ENCODE data around the gene C2.
A peak's percentile ranks its signal among the peaks of the same experiment; 100 is the strongest.
"Not testable (repeated sequence)": the region's sequence is repeated elsewhere in the genome, so short reads cannot be mapped to it uniquely, and the experiment has no call there.

The C2 gene

DNA sequence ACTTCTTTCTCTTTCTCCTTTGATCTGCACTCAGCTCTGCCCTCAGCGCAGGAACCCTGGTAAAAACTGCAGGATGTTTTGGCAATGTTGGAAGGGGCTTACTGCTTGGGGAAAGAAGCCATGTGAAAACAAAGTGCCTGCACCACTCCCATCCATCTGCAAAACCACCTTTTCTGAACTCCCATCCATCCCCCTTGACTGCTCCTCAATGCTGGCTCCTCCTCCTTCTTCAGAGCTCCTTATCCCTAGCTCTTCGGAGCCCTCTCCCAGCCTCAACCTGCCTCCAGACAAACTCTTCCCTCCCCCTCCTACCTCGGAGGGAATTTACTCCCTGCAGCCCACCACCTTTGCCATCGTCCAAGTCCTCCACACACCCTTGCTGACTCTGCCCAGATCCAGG lies 21.4 kb upstream of the C2 start:
- H3K9me3 Mint-ChIP-seq = no peaks in the 10 kb centered on the region
- peaks cover 15% of the 10 kb centered on the region for H3K4me1 Mint-ChIP-seq
- H3K36me3 Mint-ChIP-seq (ENCODE audit: low read depth) = no peaks in the 10 kb centered on the region
- TF ChIP-seq, protein P1, sequence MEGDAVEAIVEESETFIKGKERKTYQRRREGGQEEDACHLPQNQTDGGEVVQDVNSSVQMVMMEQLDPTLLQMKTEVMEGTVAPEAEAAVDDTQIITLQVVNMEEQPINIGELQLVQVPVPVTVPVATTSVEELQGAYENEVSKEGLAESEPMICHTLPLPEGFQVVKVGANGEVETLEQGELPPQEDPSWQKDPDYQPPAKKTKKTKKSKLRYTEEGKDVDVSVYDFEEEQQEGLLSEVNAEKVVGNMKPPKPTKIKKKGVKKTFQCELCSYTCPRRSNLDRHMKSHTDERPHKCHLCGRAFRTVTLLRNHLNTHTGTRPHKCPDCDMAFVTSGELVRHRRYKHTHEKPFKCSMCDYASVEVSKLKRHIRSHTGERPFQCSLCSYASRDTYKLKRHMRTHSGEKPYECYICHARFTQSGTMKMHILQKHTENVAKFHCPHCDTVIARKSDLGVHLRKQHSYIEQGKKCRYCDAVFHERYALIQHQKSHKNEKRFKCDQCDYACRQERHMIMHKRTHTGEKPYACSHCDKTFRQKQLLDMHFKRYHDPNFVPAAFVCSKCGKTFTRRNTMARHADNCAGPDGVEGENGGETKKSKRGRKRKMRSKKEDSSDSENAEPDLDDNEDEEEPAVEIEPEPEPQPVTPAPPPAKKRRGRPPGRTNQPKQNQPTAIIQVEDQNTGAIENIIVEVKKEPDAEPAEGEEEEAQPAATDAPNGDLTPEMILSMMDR (IDR thresholded peaks at IDR 0.05; ENCODE audit: unreplicated experiment in 3 of 3) = no peak
- peak overlapping the region; percentile 29 to 47 (median 34) for H3K27ac Mint-ChIP-seq
- H3K4me3 Mint-ChIP-seq = peak overlapping the region; percentile 0 to 42 (median 20)
- H3K27me3 Mint-ChIP-seq (ENCODE audit: low read depth) = no peaks in the 10 kb centered on the region

- H3K4me1 Mint-ChIP-seq = peaks cover 15% of the 10 kb centered on the region
- peak overlapping the region in 1 of 3 experiments; percentile 34 for H3K27ac Mint-ChIP-seq
- peak overlapping the region in 2 of 3 experiments; percentile 0 to 42 for H3K4me3 Mint-ChIP-seq
- not testable (repeated sequence) for H3K27me3 Mint-ChIP-seq (ENCODE audit: low read depth); H3K9me3 Mint-ChIP-seq; H3K36me3 Mint-ChIP-seq (ENCODE audit: low read depth)
Observed at GRCh38 chr6:31906727-31907126, 20.8 kb upstream of the C2 start.

DNA sequence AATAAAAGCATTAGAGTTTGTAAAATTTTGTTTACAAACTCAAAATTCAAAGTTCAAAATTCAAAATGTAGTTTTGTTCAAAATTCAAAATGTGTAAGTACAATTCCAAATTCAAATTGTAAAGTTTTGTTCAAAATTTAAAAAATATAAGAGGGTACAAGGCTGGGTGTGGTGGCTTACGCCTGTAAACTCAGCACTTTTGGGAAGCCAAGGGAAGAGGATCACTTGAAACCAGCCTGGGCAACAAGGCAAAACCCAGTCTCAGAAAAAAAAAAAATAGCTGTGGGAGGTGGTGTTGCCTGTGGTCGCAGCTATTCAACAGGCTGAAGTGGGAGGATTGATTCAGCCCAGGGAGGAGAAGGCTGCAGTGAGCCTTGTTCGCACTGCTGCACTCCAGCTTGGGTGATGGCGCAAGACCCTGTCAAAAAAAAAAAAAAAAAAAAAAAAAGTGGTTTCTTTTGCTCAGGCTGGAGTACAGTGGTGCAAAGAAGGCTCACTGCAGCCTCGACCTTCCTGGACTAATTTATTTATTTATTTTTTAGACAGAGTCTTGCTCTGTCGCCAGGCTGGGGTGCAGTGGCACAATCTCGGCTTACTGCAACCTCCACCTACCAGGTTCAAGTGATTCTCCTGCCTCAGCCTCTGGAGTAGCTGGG lies 20.2 kb upstream of the C2 start:
- Mint-ChIP-seq H3K4me3 (no peak overlapping the region), H3K9me3 (no peaks in the 10 kb centered on the region), H3K27ac (no peak overlapping the region), H3K27me3 (ENCODE audit: low read depth) (no peaks in the 10 kb centered on the region), H3K4me1 (peaks cover 14% of the 10 kb centered on the region), H3K36me3 (ENCODE audit: low read depth) (no peaks in the 10 kb centered on the region)
- TF ChIP-seq, protein P1 (IDR thresholded peaks at IDR 0.05; ENCODE audit: unreplicated experiment in 3 of 3) = no peak

DNA sequence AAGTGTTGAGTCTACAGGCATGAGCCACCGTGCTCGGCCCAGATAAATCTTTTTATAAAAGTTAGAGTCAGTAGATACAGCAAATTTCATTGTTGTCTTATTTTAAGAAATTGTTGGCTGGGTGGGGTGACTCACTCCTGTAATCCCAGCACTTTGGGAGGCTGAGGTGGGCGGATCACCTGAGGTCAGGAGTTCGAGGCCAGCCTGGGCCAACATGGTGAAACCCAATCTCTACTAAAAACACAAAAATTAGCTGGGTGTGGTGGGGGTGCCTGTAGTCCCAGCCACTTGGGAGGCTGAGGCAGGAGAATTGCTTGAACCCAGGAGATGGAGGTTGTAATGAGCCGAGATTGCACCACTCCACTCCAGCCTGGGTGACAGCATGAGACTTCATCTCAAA lies 19.3 kb upstream of the C2 start:
- not testable (repeated sequence) for H3K27me3 Mint-ChIP-seq (ENCODE audit: low read depth); H3K27ac Mint-ChIP-seq; H3K4me1 Mint-ChIP-seq; H3K9me3 Mint-ChIP-seq; H3K4me3 Mint-ChIP-seq; H3K36me3 Mint-ChIP-seq (ENCODE audit: low read depth)

GRCh38 chr6:31908791-31909190 lies 18.7 kb upstream of the C2 start:
- no peak overlapping the region for H3K4me3 Mint-ChIP-seq
- TF ChIP-seq, protein P1 (IDR thresholded peaks at IDR 0.05; ENCODE audit: unreplicated experiment in 3 of 3) = no peak
- H3K9me3 Mint-ChIP-seq = no peaks in the 10 kb centered on the region
- no peaks in the 10 kb centered on the region for H3K36me3 Mint-ChIP-seq (ENCODE audit: low read depth)
- peak overlapping the region in 1 of 3 experiments; percentile 13 for H3K27ac Mint-ChIP-seq
- H3K4me1 Mint-ChIP-seq = peaks cover 4% of the 10 kb centered on the region
- H3K27me3 Mint-ChIP-seq (ENCODE audit: low read depth) = no peaks in the 10 kb centered on the region

GRCh38 chr6:31909298-31909697 lies 18.2 kb upstream of the C2 start:
- H3K36me3 Mint-ChIP-seq (ENCODE audit: low read depth); H3K27me3 Mint-ChIP-seq (ENCODE audit: low read depth); H3K4me3 Mint-ChIP-seq; H3K27ac Mint-ChIP-seq; H3K4me1 Mint-ChIP-seq; H3K9me3 Mint-ChIP-seq: not testable (repeated sequence)

DNA sequence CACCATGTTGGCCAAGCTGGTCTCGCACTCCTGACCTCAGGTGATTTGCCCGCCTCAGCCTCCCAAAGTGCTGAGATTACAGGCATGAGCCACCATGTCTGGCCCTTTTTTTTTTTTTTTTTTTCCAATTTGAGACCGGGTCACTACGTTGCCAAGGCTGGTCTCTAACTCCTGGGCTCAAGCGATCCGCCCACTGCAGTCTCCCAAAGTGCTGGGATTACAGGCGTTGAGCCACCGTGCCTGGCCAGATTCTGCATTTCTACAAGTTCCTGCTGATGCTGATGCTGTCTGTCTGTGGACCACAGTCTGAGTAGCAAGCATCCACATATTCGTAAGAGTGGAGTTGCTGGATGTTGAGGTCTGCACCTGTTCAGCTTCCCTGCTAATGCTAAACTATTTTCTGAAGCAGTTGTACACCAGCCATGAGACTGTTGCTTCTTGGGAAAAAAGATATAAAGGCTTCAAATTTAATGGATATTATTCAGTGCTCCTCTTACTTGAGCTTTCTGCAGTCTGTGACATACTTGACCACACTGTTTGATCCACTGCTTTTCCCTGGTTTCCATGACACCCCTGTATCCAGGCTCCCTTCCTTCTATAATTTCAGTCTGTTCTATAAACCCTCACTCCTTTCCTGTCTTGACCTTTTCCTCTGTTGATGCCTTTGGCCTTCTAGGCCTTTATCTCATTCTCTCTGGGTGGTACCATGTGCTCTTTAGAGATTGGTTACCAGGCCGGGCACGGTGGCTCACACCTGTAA lies 15.5 kb upstream of the C2 start:
- H3K4me3 Mint-ChIP-seq = no peak overlapping the region
- H3K4me1 Mint-ChIP-seq = no peaks in the 10 kb centered on the region
- TF ChIP-seq, protein P1 (IDR thresholded peaks at IDR 0.05; ENCODE audit: unreplicated experiment in 3 of 3) = no peak
- no peaks in the 10 kb centered on the region for H3K36me3 Mint-ChIP-seq (ENCODE audit: low read depth)
- no peaks in the 10 kb centered on the region for H3K27me3 Mint-ChIP-seq (ENCODE audit: low read depth)
- no peak overlapping the region for H3K27ac Mint-ChIP-seq
- no peaks in the 10 kb centered on the region for H3K9me3 Mint-ChIP-seq
